Measurements from ENCODE around the gene AGAP1. TPM values are rescaled to one million over a fixed set of nuclear protein-coding genes. Genes with fewer than 3 reads are reported as not detected.

AGAP1 gene
- polyA plus RNA-seq, 2 of the 4 experiments (the other 2 are of a cell fraction) = 20.2 to 21.9 TPM

- TF ChIP-seq CTCF (IDR thresholded peaks at IDR 0.05) = no peak
- TF ChIP-seq HOXA7 (CRISPR knock-in tag; IDR thresholded peaks at IDR 0.05) = no peak
- no peak for TF ChIP-seq REST (IDR thresholded peaks at IDR 0.05)
- no peak for TF ChIP-seq ZNF302 (CRISPR knock-in tag; IDR thresholded peaks at IDR 0.05)
Observed at GRCh38 chr2:235582729-235583128, 88.9 kb downstream of the AGAP1 start (continued).

GRCh38 chr2:235583144-235583543 lies 89.3 kb downstream of the AGAP1 start:
- 97% methylated on average over 5 of the region's 6 CpGs for WGBS (ENCODE audit: missing lambda C conversion rate)

GRCh38 chr2:235583925-235584637 lies 90.2 kb downstream of the AGAP1 start:
- FAIRE-seq (no peak), DNase-seq (ENCODE audit: low read depth in 1 of 2, low spot score in 1 of 2) (no peak), ATAC-seq (no peak)
- no peaks in the 10 kb centered on the region for H3K9me3 ChIP-seq
- H3K4me2 ChIP-seq = no peak overlapping the region
- POLR2A ChIA-PET = no interaction called here
- 82% methylated on average over 8 of the region's 8 CpGs for WGBS (ENCODE audit: missing lambda C conversion rate)
- H3K27ac ChIP-seq = no peak overlapping the region
- H3K4me1 ChIP-seq = no peaks in the 10 kb centered on the region
- CTCF ChIA-PET = interaction anchor here (0.6 to 4.4 kb wide), 2 partner anchors 11 to 905 kb away, joined by 3 to 26 read pairs; no protein-coding TSS in a partner anchor
- no peak overlapping the region for H3K4me3 ChIP-seq
- TF ChIP-seq PHF8 (IDR thresholded peaks at IDR 0.05; ENCODE audit: borderline replicate concordance, low read depth) (no peak), CBX2 (IDR thresholded peaks at IDR 0.05; ENCODE audit: borderline replicate concordance, low read depth) (no peak), HOXB5 (CRISPR knock-in tag; IDR thresholded peaks at IDR 0.05) (no peak), ZNF302 (CRISPR knock-in tag; IDR thresholded peaks at IDR 0.05) (no peak), FOXS1 (CRISPR knock-in tag; IDR thresholded peaks at IDR 0.05) (no peak), TFCP2L1 (CRISPR knock-in tag; IDR thresholded peaks at IDR 0.05) (no peak), HES2 (IDR thresholded peaks at IDR 0.05) (no peak), CTCF (IDR thresholded peaks at IDR 0.05) (no peak), ESRRA (IDR thresholded peaks at IDR 0.05; ENCODE audit: borderline replicate concordance, low read length) (no peak), RARB (CRISPR knock-in tag; IDR thresholded peaks at IDR 0.05) (no peak), HOXB13 (CRISPR knock-in tag; IDR thresholded peaks at IDR 0.05; ENCODE audit: low read depth) (no peak), KDM1A (IDR thresholded peaks at IDR 0.05; ENCODE audit: low read depth) (no peak), E2F6 (IDR thresholded peaks at IDR 0.05; ENCODE audit: borderline replicate concordance, low read depth) (no peak)

More at GRCh38 chr2:235583144-235583543, 89.3 kb downstream of the AGAP1 start:
- no peaks in the 10 kb centered on the region for H3K4me1 ChIP-seq
- H3K27ac ChIP-seq = no peak overlapping the region
- FAIRE-seq (no peak), ATAC-seq (no peak), DNase-seq (ENCODE audit: low read depth in 1 of 2, low spot score in 1 of 2) (no peak)
- H3K9me3 ChIP-seq = no peaks in the 10 kb centered on the region
- CTCF ChIA-PET = no interaction called here
- H3K4me3 ChIP-seq = no peak overlapping the region
- TF ChIP-seq CBX2 (IDR thresholded peaks at IDR 0.05; ENCODE audit: borderline replicate concordance, low read depth) = no peak
- no peak for TF ChIP-seq CEBPB (IDR thresholded peaks at IDR 0.05)
- POLR2A ChIA-PET = no interaction called here
- no peak overlapping the region for H3K4me2 ChIP-seq

Measured in A549 (cell line).